Endothelial cell of umbilical vein (primary cell): ENCODE results near the gene KLK14. TPM values are rescaled to one million over a fixed set of nuclear protein-coding genes. Genes with fewer than 3 reads are reported as not detected.

Source experiments
- BruUV-seq: library from RNA; stranded (reverse); fragments of 400-500 nt; replicated peaks from 2 replicates; lab custom pipeline; 2021; lab: Mats Ljungman, UMichigan
- CTCF ChIA-PET: fragments of 300-600, 350-600 bp; sonication (Branson Sonifier 250); formaldehyde crosslinking; loops from one replicate; lab custom pipeline; 2021; ENCODE audit warnings: antibody characterized with exemption, inconsistent platforms; lab: Charles Lee
- POLR2A ChIA-PET: fragments of 300-600, 350-600 bp; sonication (Branson Sonifier 250); formaldehyde crosslinking; loops from one replicate; lab custom pipeline; 2021; ENCODE audit warnings: antibody characterized with exemption, inconsistent platforms; lab: Charles Lee
- DNase-seq: peaks from one replicate; pipeline ENCODE4 v3.0.0-alpha.2; 2011; ENCODE audit warnings: low read depth, low spot score
- FAIRE-seq: peaks from 2 replicates; lab custom pipeline; 2011; peaks lifted over from hg19 to GRCh38; lab: Jason Lieb, UNC
- H2AFZ ChIP-seq: 2 replicates; pipeline ENCODE4 v1.6.0; 2012; ENCODE audit warnings: low read depth, low read length, control low read depth, inconsistent platforms
- H3K27ac ChIP-seq: 2 replicates; pipeline ENCODE4 v1.5.1; 2011; ENCODE audit warnings: low read depth, mild to moderate bottlenecking, control low read depth, low read length, moderate library complexity; ENCODE audit not compliant: insufficient read depth
- H3K27me3 ChIP-seq, 2 experiments: 2 replicates each; pipeline versions ENCODE4 v1.6.0 to v1.6.1; 2011; ENCODE audit warnings: low read length in 2 of 2, mixed read lengths in 1 of 2; ENCODE audit not compliant: control insufficient read depth in 2 of 2, insufficient read depth in 2 of 2
- H3K36me3 ChIP-seq, 2 experiments: 2 replicates in 1 of 2; 3 replicates in 1 of 2; pipeline ENCODE4 v1.5.1; 2011; ENCODE audit warnings: low read length in 2 of 2, mild to moderate bottlenecking in 1 of 2, moderate library complexity in 1 of 2; ENCODE audit not compliant: control insufficient read depth in 2 of 2, insufficient read depth in 2 of 2; ENCODE audit errors: extremely low read depth in 1 of 2
- H3K4me1 ChIP-seq: 3 replicates; pipeline ENCODE4 v1.5.1; 2011; ENCODE audit warnings: mild to moderate bottlenecking, low read length; ENCODE audit not compliant: control insufficient read depth, insufficient read depth; ENCODE audit errors: extremely low read depth
- H3K4me2 ChIP-seq: 2 replicates; pipeline ENCODE4 v1.6.1; 2011; ENCODE audit warnings: low read length, control low read depth, mixed read lengths; ENCODE audit not compliant: insufficient read depth
- H3K4me3 ChIP-seq, 3 experiments: fragments of 200-600 bp in 1 of 3; sonication (generic), shearing (Covaris generic) in 1 of 3; replicated peaks in 1 of 3; 2 replicates each; pipeline ENCODE4 v1.5.1; 2011 to 2016; ENCODE audit warnings: control low read depth in 3 of 3, low read length in 3 of 3, mild to moderate bottlenecking in 2 of 3, inconsistent platforms in 1 of 3, low read depth in 1 of 3, moderate library complexity in 1 of 3; ENCODE audit not compliant: insufficient read depth in 1 of 3
- H3K79me2 ChIP-seq: 2 replicates; pipeline ENCODE4 v1.6.0; 2012; ENCODE audit warnings: low read length, inconsistent platforms; ENCODE audit not compliant: control insufficient read depth, insufficient read depth
- H3K9ac ChIP-seq: replicated peaks from 2 replicates; pipeline ENCODE3; 2011; ENCODE audit warnings: low read length, control low read depth; ENCODE audit not compliant: insufficient read depth; ENCODE audit errors: extremely low read depth
- H3K9me1 ChIP-seq: replicated peaks from 3 replicates; pipeline ENCODE4 v1.6.0; 2011; ENCODE audit warnings: mild to moderate bottlenecking, low read length; ENCODE audit not compliant: control insufficient read depth, insufficient read depth; ENCODE audit errors: extremely low read depth
- H3K9me3 ChIP-seq: replicated peaks from 2 replicates; pipeline ENCODE4 v1.5.1; 2012; ENCODE audit warnings: low read length, inconsistent platforms; ENCODE audit not compliant: control insufficient read depth, insufficient read depth
- H4K20me1 ChIP-seq: replicated peaks from 2 replicates; pipeline ENCODE3; 2011; ENCODE audit warnings: mild to moderate bottlenecking, low read length; ENCODE audit not compliant: control insufficient read depth, insufficient read depth; ENCODE audit errors: extremely low read depth
- CTCF ChIP-seq, 2 donors: IDR thresholded peaks; 1 replicate in 1 of 2; 2 replicates in 1 of 2; pipeline ENCODE4 v1.5.1; 2011; ENCODE audit warnings: low read length in 2 of 2, mild to moderate bottlenecking in 2 of 2, moderate library complexity in 2 of 2, control low read depth in 1 of 2, inconsistent platforms in 1 of 2, low read depth in 1 of 2; ENCODE audit not compliant: insufficient read depth in 1 of 2; ENCODE audit errors: extremely low read depth in 1 of 2
- EZH2 ChIP-seq: IDR thresholded peaks from 2 replicates; pipeline ENCODE4 v1.6.1; 2012; ENCODE audit warnings: borderline replicate concordance, low read depth, mild to moderate bottlenecking, moderate library complexity, low read length, inconsistent platforms; ENCODE audit not compliant: severe bottlenecking
- FOS ChIP-seq: IDR thresholded peaks from 2 replicates; pipeline ENCODE4 v1.6.1; 2011; ENCODE audit warnings: mild to moderate bottlenecking, low read length, moderate library complexity, borderline replicate concordance; ENCODE audit not compliant: insufficient read depth
- GATA2 ChIP-seq: IDR thresholded peaks from 2 replicates; pipeline ENCODE4 v1.7.0; 2011; ENCODE audit warnings: low read depth, mild to moderate bottlenecking, moderate library complexity, mixed read lengths, low read length; ENCODE audit not compliant: insufficient read length, insufficient read depth
- JUN ChIP-seq: IDR thresholded peaks from 2 replicates; pipeline ENCODE4 v1.6.1; 2011; ENCODE audit warnings: borderline replicate concordance, low read depth; ENCODE audit not compliant: insufficient read length, insufficient read depth
- MAX ChIP-seq: IDR thresholded peaks from 2 replicates; pipeline ENCODE4 v1.6.1; 2011; ENCODE audit not compliant: insufficient read depth, insufficient read length
- MYC ChIP-seq: IDR thresholded peaks from one replicate; pipeline ENCODE4 v1.6.1; 2011; ENCODE audit warnings: mild to moderate bottlenecking, low read depth, low read length
- POLR2A ChIP-seq: IDR thresholded peaks from 2 replicates; pipeline ENCODE4 v1.6.1; 2012; ENCODE audit warnings: low read depth, mild to moderate bottlenecking, control low read depth, low read length
- POLR2AphosphoS5 ChIP-seq: IDR thresholded peaks from 2 replicates; pipeline ENCODE4 v1.6.1; 2012; ENCODE audit warnings: low read depth, mild to moderate bottlenecking, control low read depth, low read length, moderate library complexity; ENCODE audit not compliant: insufficient read depth
- dilution Hi-C: fragments of 300-500 bp; cut with MboI; formaldehyde crosslinking; loops from one replicate; pipeline ENCODE4 v1.15.0; 2019; ENCODE audit warnings: low sequenced_read_pairs; ENCODE audit not compliant: extremely low pct_ligation_motif_present
- intact Hi-C: fragments of 100-400 bp; cut with micrococcal nuclease; formaldehyde crosslinking; loops from one replicate; pipeline ENCODE4 v1.10.0; 2022
- polyA plus RNA-seq, 4 experiments: library from polyadenylated mRNA; depleted of rRNA in 3 of 4; stranded (reverse) in 3 of 4; unstranded in 1 of 4; fragments of >200 nt; gene quantifications; 2 replicates each; pipeline versions ENCODE4 v1.2.1 to v1.2.3, GENCODE V29; 2011 to 2012; ENCODE audit warnings: missing spikeins in 1 of 4
- total RNA-seq: library from RNA; stranded (reverse); gene quantifications from 2 replicates; pipeline ENCODE4 v1.2.3, GENCODE V29; 2021

Gene KLK14
- total and polyA plus RNA-seq, 2 donors (not counting 3 experiments of a cell fraction or from before 2014, with no cell fraction given): 0.12 TPM; not detected in 1

- no peak overlapping the region for H3K9ac ChIP-seq
- CTCF ChIA-PET: interaction anchor here (1.1 to 2.6 kb wide), 3 partner anchors 10 to 179 kb away, joined by 4 to 7 read pairs (median 7); no protein-coding TSS in a partner anchor
- H3K9me3 ChIP-seq: no peaks in the 10 kb centered on the region
Observed at GRCh38 chr19:51101171-51101865, 18.6 kb upstream of the KLK14 start.

More at GRCh38 chr19:51101171-51101865, 18.6 kb upstream of the KLK14 start:
- H3K4me2 ChIP-seq: no peak overlapping the region
- POLR2A ChIA-PET: no interaction called here
- H3K4me1 ChIP-seq: peaks cover 9% of the 10 kb centered on the region
- FAIRE-seq (no peak), DNase-seq (no peak)
- H3K27me3 ChIP-seq: no peaks in the 10 kb centered on the region
- intact Hi-C loops: no loop called here
- no peaks in the 10 kb centered on the region for H3K9me1 ChIP-seq
- H4K20me1 ChIP-seq: no peaks in the 10 kb centered on the region
- dilution Hi-C loops: no loop called here
- TF ChIP-seq POLR2AphosphoS5: no peak
- TF ChIP-seq GATA2: no peak
- TF ChIP-seq CTCF (IDR thresholded peaks at IDR 0.05; ENCODE audit: extremely low read depth in 1 of 2, insufficient read depth in 1 of 2, low read depth in 1 of 2, low read length in 2 of 2): no peak
- no peak for TF ChIP-seq MAX
- TF ChIP-seq MYC: no peak
- TF ChIP-seq POLR2A: no peak
- TF ChIP-seq EZH2: no peak
- no peak for TF ChIP-seq FOS
- TF ChIP-seq JUN: no peak
- peaks cover 46% of the 10 kb centered on the region for H3K79me2 ChIP-seq
- peaks cover 2 to 5% of the 10 kb centered on the region in 2 experiments for H3K36me3 ChIP-seq
- H2AFZ ChIP-seq: no peak overlapping the region
- H3K27ac ChIP-seq: no peak overlapping the region
- H3K4me3 ChIP-seq: no peak overlapping the region
- no TSS peak for BruUV-seq
